ENCODE data around the gene WWP2. TPM values are rescaled to one million over a fixed set of nuclear protein-coding genes. Genes with fewer than 3 reads are reported as not detected.
A peak's percentile ranks its signal among the peaks of the same experiment; 100 is the strongest.

The WWP2 gene
- total and polyA plus RNA-seq, 2 experiments from 2014 or later = 19.9 to 23.1 TPM

- Histone ChIP-seq H3K27me3 (no peaks in the 10 kb centered on the region), H4K20me1 (ENCODE audit: insufficient read depth, poor library complexity, severe bottlenecking) (no peaks in the 10 kb centered on the region), H2AFZ (no peak overlapping the region), H3K79me2 (peaks cover 3% of the 10 kb centered on the region), H3K36me3 (replicated peaks; ENCODE audit: insufficient read depth, low read depth) (no peaks in the 10 kb centered on the region), H3K4me2 (no peak overlapping the region), H3K9me3 (ENCODE audit: low read depth) (no peaks in the 10 kb centered on the region), H3K4me3 (no peak overlapping the region), H3K27ac (no peak overlapping the region), H3K4me1 (ENCODE audit: insufficient read depth) (peaks cover under 1% of the 10 kb centered on the region), H3K9me2 (replicated peaks; ENCODE audit: insufficient read depth) (no peaks in the 10 kb centered on the region)
- WGBS (ENCODE audit: low lambda C conversion rate, missing lambda C conversion rate) = 95% methylated on average over 6 of the region's 6 CpGs
- TF ChIP-seq EZH2 (IDR thresholded peaks at IDR 0.05; ENCODE audit: borderline replicate concordance) (no peak), EZH2phosphoT487 (IDR thresholded peaks at IDR 0.05; ENCODE audit: low read depth, severe bottlenecking, unreplicated experiment) (no peak), CTCF (IDR thresholded peaks at IDR 0.05; ENCODE audit: poor library complexity) (no peak)
- DNase-seq (ENCODE audit: low spot score) = no peak
Observed at GRCh38 chr16:69732101-69732500, 30.0 kb upstream of the WWP2 start.

- Histone ChIP-seq H3K27me3 (no peaks in the 10 kb centered on the region), H4K20me1 (ENCODE audit: insufficient read depth, poor library complexity, severe bottlenecking) (no peaks in the 10 kb centered on the region), H3K36me3 (replicated peaks; ENCODE audit: insufficient read depth, low read depth) (no peaks in the 10 kb centered on the region), H3K4me3 (no peak overlapping the region), H3K79me2 (no peaks in the 10 kb centered on the region), H3K27ac (no peak overlapping the region), H3K9me2 (replicated peaks; ENCODE audit: insufficient read depth) (no peaks in the 10 kb centered on the region), H3K4me1 (ENCODE audit: insufficient read depth) (no peaks in the 10 kb centered on the region), H3K4me2 (no peak overlapping the region), H2AFZ (no peak overlapping the region), H3K9me3 (ENCODE audit: low read depth) (no peaks in the 10 kb centered on the region)
- WGBS (ENCODE audit: low lambda C conversion rate, missing lambda C conversion rate) = 90% methylated on average over 8 of the region's 8 CpGs
- TF ChIP-seq CTCF (IDR thresholded peaks at IDR 0.05; ENCODE audit: poor library complexity) (no peak), EZH2 (IDR thresholded peaks at IDR 0.05; ENCODE audit: borderline replicate concordance) (no peak), EZH2phosphoT487 (IDR thresholded peaks at IDR 0.05; ENCODE audit: low read depth, severe bottlenecking, unreplicated experiment) (no peak)
- DNase-seq (ENCODE audit: low spot score) = no peak
Observed at GRCh38 chr16:69741519-69741918, 20.6 kb upstream of the WWP2 start.

GRCh38 chr16:69741951-69742904, 19.9 kb upstream of the WWP2 start:
- Histone ChIP-seq H2AFZ (no peak overlapping the region), H3K4me2 (no peak overlapping the region), H4K20me1 (ENCODE audit: insufficient read depth, poor library complexity, severe bottlenecking) (no peaks in the 10 kb centered on the region), H3K4me1 (ENCODE audit: insufficient read depth) (no peaks in the 10 kb centered on the region), H3K4me3 (no peak overlapping the region), H3K27ac (no peak overlapping the region), H3K27me3 (no peaks in the 10 kb centered on the region), H3K79me2 (no peaks in the 10 kb centered on the region), H3K36me3 (replicated peaks; ENCODE audit: insufficient read depth, low read depth) (no peaks in the 10 kb centered on the region), H3K9me2 (replicated peaks; ENCODE audit: insufficient read depth) (no peaks in the 10 kb centered on the region), H3K9me3 (ENCODE audit: low read depth) (no peaks in the 10 kb centered on the region)
- WGBS (ENCODE audit: low lambda C conversion rate, missing lambda C conversion rate) = 94% methylated on average over 41 of the region's 41 CpGs
- TF ChIP-seq EZH2phosphoT487 (IDR thresholded peaks at IDR 0.05; ENCODE audit: low read depth, severe bottlenecking, unreplicated experiment) = no peak
- TF ChIP-seq CTCF (IDR thresholded peaks at IDR 0.05; ENCODE audit: poor library complexity) = no peak
- no peak for TF ChIP-seq EZH2 (IDR thresholded peaks at IDR 0.05; ENCODE audit: borderline replicate concordance)
- peak; percentile 41 for DNase-seq (ENCODE audit: low spot score)
